GM18517 (cell line): Measurements from ENCODE around the gene RNF144A.

Experiments used
- ATAC-seq: cut with Tn5 transposase; IDR thresholded peaks from one replicate; pipeline ENCODE4 v1.9.1; 2021; ENCODE audit warnings: mild to moderate bottlenecking, moderate library complexity; ENCODE audit not compliant: unreplicated experiment

The RNF144A gene

GRCh38 chr2:7035884-7036283 is 118.7 kb downstream of the RNF144A start:
- no peak for ATAC-seq

DNA sequence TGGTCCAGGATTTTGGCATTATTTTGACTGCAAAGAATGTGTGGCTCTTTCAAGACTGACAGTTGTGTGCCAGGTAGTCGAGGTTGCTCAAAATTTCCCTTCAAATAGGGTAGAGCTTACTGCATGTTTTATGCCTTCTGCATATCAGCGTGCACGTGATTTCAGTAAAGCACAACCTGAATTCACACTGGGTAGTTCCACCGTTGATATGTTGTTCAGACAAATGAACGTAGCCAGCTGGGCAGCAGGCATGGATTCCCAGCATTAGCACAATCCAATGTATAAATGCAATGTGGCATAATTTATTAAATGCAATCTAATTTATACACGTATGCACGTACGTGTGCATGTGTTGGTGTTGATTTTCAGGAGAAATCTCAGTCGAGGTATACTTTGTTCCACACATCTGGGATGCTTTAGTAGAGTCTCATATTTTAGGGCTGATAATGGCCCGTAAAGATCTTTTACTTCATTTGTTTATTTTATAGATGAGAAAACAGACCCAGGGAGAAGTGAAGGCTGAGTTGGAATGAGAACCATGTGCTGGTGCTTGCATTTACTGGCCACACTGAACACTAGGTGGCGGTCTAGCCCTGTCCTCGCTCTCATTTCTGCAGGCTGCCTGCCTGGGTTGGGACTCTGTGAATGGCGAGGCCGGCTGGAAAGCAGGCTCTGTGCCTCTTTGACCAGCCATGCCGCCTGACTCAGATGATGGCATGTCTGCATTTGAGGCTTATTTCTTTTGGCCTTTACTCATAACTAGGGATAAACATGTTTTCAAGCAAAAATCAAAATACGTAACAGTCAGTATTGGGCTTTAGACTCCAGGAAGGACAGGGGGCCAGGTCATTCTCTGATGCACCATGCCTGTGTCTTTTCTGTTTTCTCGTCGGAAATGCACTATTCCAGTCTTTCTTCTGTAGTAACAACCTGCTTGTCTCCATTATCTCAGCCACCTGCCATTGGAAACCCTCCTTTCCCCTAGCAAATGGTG is 120.4 kb downstream of the RNF144A start:
- peak; percentile 83 for ATAC-seq

- ATAC-seq, result no peak
Measured at GRCh38 chr2:7040547-7040946, 123.3 kb downstream of the RNF144A start.

DNA sequence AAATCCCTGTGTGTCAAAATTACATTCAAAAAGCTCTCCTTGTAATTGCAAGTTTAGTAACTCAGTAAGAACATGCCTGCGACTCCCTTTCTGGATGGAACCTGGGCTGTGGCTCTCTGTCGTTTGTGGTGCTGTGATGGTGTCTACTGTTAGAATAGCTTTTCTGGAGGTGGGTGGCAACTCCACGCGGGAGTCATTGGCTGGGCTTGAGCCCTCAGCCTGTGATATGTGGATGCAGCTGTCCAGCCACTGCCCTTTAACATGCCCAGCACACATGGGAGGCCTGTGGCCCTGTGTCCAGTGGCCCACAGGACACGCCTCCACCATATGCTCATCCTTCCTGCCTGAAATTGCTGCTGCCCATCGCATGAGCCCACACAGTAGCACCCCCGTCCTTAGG is 124.2 kb downstream of the RNF144A start:
- no peak for ATAC-seq

GRCh38 chr2:7043690-7044089 is 126.5 kb downstream of the RNF144A start:
- no peak for ATAC-seq

DNA sequence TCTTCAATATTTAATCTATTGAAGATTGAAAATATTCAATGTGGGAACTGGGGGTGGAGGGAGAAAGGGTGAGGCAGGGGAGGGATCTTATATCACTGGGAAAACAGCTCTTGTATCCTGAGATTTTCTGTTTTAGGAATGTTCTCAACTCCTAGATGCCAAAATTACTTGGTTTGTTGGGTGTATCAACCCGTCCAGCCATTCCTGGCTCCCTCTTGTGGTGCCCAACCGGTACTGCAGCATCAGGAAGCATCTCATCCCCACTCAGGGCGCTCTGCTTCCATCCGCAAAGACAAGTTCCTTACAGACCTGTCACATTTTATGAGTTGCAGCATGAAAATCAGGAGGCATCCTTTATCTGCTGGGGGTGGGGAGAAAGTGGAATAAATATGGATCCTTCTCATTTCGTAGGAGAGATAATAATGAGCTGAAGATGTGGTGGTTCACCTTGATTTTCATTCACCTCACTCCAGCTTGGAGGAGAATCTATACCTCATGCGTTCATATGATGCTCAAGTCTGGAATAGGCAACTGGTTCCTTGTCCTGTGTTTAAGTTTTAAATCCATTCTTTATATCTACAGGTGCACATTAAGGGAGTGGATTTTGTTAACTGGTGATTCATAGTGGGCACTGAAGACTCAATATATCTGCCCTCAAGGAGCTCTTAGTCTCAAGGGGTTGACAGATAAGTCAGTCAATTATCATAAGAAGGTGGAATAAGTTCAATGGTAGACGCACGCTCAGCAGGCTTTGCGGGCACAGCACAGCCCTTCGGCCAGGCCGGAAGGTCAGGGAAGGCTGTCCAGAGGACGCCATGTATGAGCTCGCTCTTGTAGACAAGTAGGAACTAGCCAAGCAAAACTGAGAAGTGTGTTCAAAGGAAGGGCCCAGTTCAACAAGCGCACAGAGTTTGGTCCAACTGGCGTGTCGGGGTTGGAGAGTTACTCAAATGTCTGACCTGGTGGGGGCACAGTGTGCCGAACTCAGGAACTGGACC is 127.3 kb downstream of the RNF144A start:
- no peak for ATAC-seq

GRCh38 chr2:7045601-7046590 is 128.7 kb downstream of the RNF144A start:
- no peak for ATAC-seq

DNA sequence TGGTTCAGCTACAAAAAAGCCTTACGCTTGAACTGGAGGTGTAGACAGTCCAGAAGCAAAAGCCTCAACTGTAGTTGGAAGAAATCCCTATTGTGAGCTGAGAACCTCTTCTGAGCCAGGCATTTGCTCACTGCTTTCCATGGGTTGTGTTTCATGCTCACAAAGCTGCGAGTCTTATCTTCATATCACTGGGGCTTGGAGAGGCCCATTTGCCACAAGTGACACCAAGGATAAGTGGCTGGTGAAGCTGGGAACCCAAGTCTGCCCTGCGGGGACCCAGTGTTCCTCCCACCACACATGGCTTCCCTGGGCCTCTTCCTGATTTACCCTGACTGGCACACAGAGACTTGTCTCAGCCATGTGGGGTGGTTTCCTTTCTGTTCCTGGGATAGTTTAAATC is 130.4 kb downstream of the RNF144A start:
- no peak for ATAC-seq

GRCh38 chr2:7048762-7049294 is 131.6 kb downstream of the RNF144A start:
- ATAC-seq, result no peak

DNA sequence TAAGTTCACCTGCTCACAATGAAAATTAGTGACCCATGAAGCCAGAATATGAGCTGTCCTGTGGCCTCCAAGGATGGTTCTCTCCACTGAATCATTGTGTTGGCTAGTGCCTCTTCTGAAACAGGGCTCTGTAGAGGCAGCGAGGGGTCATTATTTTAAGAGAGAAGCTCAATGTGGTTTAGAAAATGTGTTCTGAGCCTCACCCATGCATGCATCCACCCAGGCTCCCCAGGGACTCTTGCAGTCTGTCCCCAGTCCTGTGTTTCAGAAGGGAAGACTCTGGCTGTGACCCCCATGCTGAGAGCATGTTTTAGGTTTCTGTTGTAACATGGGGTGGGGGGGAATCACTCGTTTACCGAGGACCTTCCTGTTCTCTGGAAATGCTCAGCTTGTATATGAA is 135.2 kb downstream of the RNF144A start:
- peak; percentile 82 for ATAC-seq

- ATAC-seq, result no peak
Measured at GRCh38 chr2:7053650-7054265, 136.5 kb downstream of the RNF144A start.

DNA sequence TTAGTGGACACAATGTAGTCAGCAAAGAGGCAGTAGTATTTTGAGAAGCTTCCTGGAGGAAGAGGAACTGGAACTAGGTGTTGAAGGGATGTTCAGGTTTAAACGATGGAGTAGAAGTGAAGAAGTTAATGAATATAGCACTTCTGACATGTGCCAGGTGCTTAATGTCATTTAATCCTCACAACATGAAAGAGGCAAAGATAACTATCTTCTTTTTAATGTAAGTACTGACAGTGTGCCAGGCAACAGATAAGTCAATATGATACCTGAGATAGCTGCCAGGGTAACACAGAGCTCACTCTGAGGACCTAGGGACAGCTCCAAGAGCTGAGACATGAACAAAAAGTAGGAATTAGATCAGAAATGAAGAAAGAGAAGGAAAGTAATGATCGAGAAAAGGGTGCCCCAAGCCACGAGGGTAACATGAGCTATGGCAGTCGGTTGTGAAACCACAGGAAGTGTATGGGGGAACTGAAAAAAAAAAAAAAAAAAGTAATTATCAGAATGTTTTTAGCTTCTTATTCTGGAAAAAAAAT is 140.7 kb downstream of the RNF144A start:
- ATAC-seq, result peak; percentile 66

DNA sequence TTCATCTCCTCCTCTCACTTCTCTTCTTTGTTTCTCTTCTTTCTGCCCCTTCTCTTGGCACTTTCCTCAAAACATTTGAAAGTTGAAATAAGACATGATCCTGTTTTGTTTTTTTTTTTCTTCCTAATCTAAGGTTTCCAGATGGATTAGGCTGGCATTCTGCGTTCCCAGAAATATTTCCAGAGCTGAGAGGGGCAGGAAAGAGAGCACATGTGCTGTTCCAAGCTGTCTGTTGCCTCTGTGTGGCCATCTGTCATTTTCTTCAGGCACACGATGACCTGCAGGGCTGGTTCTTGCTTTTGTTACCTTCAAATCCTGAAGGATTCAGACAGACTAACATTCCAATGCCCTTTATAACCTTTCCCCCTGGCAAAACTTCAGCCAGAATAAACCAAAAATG is 142.9 kb downstream of the RNF144A start:
- ATAC-seq, result no peak

- no peak for ATAC-seq
Measured at GRCh38 chr2:7060631-7061449, 143.6 kb downstream of the RNF144A start.

DNA sequence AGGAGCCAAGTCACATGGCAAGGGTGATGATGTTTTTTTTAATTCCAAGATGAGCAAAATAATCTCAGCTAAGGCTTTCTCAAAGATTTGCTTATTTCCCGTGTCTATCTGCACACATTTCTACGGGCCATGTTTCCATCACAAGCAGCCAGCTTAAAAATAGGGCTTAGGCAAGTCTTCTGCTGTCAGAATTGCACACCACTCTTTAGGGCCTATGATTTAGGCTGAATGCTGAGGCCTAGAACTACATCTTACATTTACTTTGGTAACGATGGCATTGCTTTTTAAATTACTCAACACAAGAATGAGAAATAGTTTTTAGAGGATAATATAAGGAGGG is 144.2 kb downstream of the RNF144A start:
- ATAC-seq, result no peak

GRCh38 chr2:7061921-7062320 is 144.7 kb downstream of the RNF144A start:
- no peak for ATAC-seq

GRCh38 chr2:7063789-7064188 is 146.6 kb downstream of the RNF144A start:
- ATAC-seq, result no peak

GRCh38 chr2:7068457-7068856 is 151.2 kb downstream of the RNF144A start:
- ATAC-seq, result no peak

- no peak for ATAC-seq
Measured at GRCh38 chr2:7070483-7070882, 153.3 kb downstream of the RNF144A start.
